Measurements from ENCODE around the gene EIF4G1. TPM values are rescaled to one million over a fixed set of nuclear protein-coding genes. Genes with fewer than 3 reads are reported as not detected.

EIF4G1 gene
- total and polyA plus RNA-seq, 2 of the 4 experiments (the other 2 are of a cell fraction): 225 to 274 TPM

DNA sequence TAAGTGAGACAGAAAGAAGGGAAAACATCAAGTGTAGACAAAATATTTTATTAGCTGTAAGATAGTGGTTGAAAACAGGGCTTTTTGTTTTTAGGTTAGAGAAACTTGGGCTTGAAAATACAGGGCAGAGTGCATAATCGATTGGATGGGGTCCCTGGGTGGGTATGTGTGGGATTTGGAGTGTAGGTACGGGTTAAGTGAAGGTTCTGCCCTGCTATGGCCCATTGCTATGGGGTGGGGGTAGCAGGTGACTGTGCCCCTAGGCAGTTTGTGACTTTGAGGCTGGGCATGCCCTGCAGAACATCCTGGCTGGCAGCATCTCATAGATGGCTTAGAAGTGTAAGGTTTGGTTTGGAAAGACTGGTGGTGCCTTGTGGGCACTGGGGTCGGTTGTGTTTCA lies 19.3 kb downstream of the EIF4G1 start:
- H3K14ac ChIP-seq (replicated peaks; ENCODE audit: low read depth, low read length): no peak overlapping the region
- H3K36me3 ChIP-seq (ENCODE audit: control insufficient read depth, insufficient read depth, low read length): peaks cover 54% of the 10 kb centered on the region
- H3K4me3 ChIP-seq (ENCODE audit: insufficient read depth, low read depth, low read length): no peak overlapping the region
- H2BK20ac ChIP-seq (ENCODE audit: low read depth, low read length): no peak overlapping the region; the same call in 1 of the 2 replicates
- ChIA-PET POLR2A (ENCODE audit: unreplicated experiment) (no interaction called here), CTCF (interaction anchor here (0.5 kb wide), 1 partner anchor 432 kb away, joined by 5 read pairs; no protein-coding TSS in a partner anchor)
- peak overlapping the region; percentile 93 for H2BK5ac ChIP-seq (ENCODE audit: low read depth, low read length, poor library complexity, severe bottlenecking)
- no peak overlapping the region for H2BK15ac ChIP-seq (ENCODE audit: low read depth, low read length)
- no peak overlapping the region for H3K56ac ChIP-seq (ENCODE audit: extremely low read depth, insufficient read depth, low read length)
- H3K79me1 ChIP-seq (ENCODE audit: low read depth in 1 of 2, low read length in 2 of 2): peaks cover 15 to 73% of the 10 kb centered on the region in 2 experiments
- H3K4me2 ChIP-seq (ENCODE audit: low read depth, low read length): no peak overlapping the region
- peaks cover 33% of the 10 kb centered on the region for H3K4me1 ChIP-seq (ENCODE audit: control insufficient read depth, insufficient read depth, low read length)
- peak overlapping the region; percentile 14; the same call in 1 of the 2 replicates for H3K27ac ChIP-seq (ENCODE audit: insufficient read depth, low read length)
- no peak overlapping the region for H4K5ac ChIP-seq (ENCODE audit: low read depth, low read length)
- no peak for ATAC-seq (ENCODE audit: low read depth)
- no peak for DNase-seq
- intact Hi-C loops (cut with micrococcal nuclease) (no loop called here), in situ Hi-C loops (cut with MboI; ENCODE audit: low sequenced_read_pairs) (no loop called here), dilution Hi-C loops (cut with HindIII; ENCODE audit: low sequenced_read_pairs, unreplicated experiment) (no loop called here)
- no peak overlapping the region for H2AK9ac ChIP-seq (replicated peaks; ENCODE audit: low read depth, low read length, poor library complexity)
- H4K8ac ChIP-seq (ENCODE audit: low read depth in 2 of 2, low read length in 2 of 2): no peak overlapping the region
- no peaks in the 10 kb centered on the region for H3K27me3 ChIP-seq (ENCODE audit: control insufficient read depth, insufficient read depth, low read length)
- H3K9me1 ChIP-seq (ENCODE audit: insufficient read depth, low read length): peaks cover 25% of the 10 kb centered on the region
- no peaks in the 10 kb centered on the region for H3K9me3 ChIP-seq (ENCODE audit: control insufficient read depth, insufficient read depth, low read length)
- H4K91ac ChIP-seq (ENCODE audit: insufficient read depth, low read depth, low read length): no peak overlapping the region
- H2AK5ac ChIP-seq (ENCODE audit: low read depth, low read length): no peak overlapping the region; the same call in 1 of the 2 replicates
- H2BK120ac ChIP-seq (ENCODE audit: low read depth, low read length): no peak overlapping the region; the same call in 1 of the 2 replicates
- TF ChIP-seq MAZ (IDR thresholded peaks at IDR 0.05; ENCODE audit: borderline replicate concordance, low read depth, low read length): no peak
- TF ChIP-seq RCOR1 (IDR thresholded peaks at IDR 0.05; ENCODE audit: insufficient replicate concordance, low read length): no peak
- WGBS, 2 experiments (ENCODE audit: extremely low coverage in 2 of 2, insufficient read length in 1 of 2): 96% methylated on average over 3 of the region's 3 CpGs; no CpG with 5 or more reads in 1 of the 2 experiments
- H3K4ac ChIP-seq (ENCODE audit: low read depth, low read length): 0 out of 2 replicates have a peak overlapping the region, but pooled peaks have one; percentile 56
- no peak overlapping the region for H3K9ac ChIP-seq (ENCODE audit: low read depth, low read length)
- H3K23ac ChIP-seq (ENCODE audit: low read depth, low read length): no peak overlapping the region
- no peak overlapping the region for H2AFZ ChIP-seq (replicated peaks; ENCODE audit: low read length, poor library complexity)
- H3K18ac ChIP-seq (ENCODE audit: low read depth, low read length): no peak overlapping the region
- peaks cover 62% of the 10 kb centered on the region for H4K20me1 ChIP-seq (ENCODE audit: insufficient read depth, low read length)
- BruUV-seq (replicated peaks): no TSS peak

Data from IMR-90 (cell line).